MM.1S (cell line): ENCODE data around the gene JCAD.

Experiments used
- DNase-seq: peaks from one replicate; pipeline ENCODE4 v3.0.0-alpha.2; 2015
- H2AFZ ChIP-seq: fragments of 300-600 bp; sonication (generic); 2 replicates; pipeline ENCODE4 v1.6.0; 2016; ENCODE audit warnings: antibody characterized with exemption, low read length
- H3F3A ChIP-seq: fragments of 300-600 bp; sonication (generic); 2 replicates; pipeline ENCODE4 v1.6.1; 2016; ENCODE audit warnings: mild to moderate bottlenecking, antibody characterized with exemption, low read length, moderate library complexity, mixed read lengths; ENCODE audit not compliant: insufficient read depth
- H3K27ac ChIP-seq: fragments of 300-600 bp; sonication (generic); 2 replicates; pipeline ENCODE4 v1.5.1; 2016; ENCODE audit warnings: mild to moderate bottlenecking, low read length
- H3K27me3 ChIP-seq: fragments of 300-600 bp; sonication (generic); replicated peaks from 2 replicates; pipeline ENCODE4 v1.6.0; 2016; ENCODE audit warnings: low read length; ENCODE audit not compliant: insufficient read depth
- H3K36me3 ChIP-seq: fragments of 300-600 bp; sonication (generic); replicated peaks from 2 replicates; pipeline ENCODE4 v1.6.1; 2016; ENCODE audit warnings: mild to moderate bottlenecking, low read length, mixed read lengths; ENCODE audit not compliant: insufficient read depth
- H3K4me1 ChIP-seq: fragments of 300-600 bp; sonication (generic); 2 replicates; pipeline ENCODE4 v1.6.1; 2016; ENCODE audit warnings: low read length, mixed read lengths
- H3K4me2 ChIP-seq: fragments of 300-600 bp; sonication (generic); 2 replicates; pipeline ENCODE4 v1.6.0; 2016; ENCODE audit warnings: low read depth, low read length
- H3K4me3 ChIP-seq: fragments of 300-600 bp; sonication (generic); 2 replicates; pipeline ENCODE4 v1.5.1; 2016; ENCODE audit warnings: low read length, mixed read lengths
- H3K79me2 ChIP-seq: fragments of 300-600 bp; sonication (generic); 2 replicates; pipeline ENCODE4 v1.6.1; 2016; ENCODE audit warnings: mixed run types, low read length, mixed read lengths
- H3K9ac ChIP-seq: fragments of 300-600 bp; sonication (generic); 2 replicates; pipeline ENCODE4 v1.6.1; 2016; ENCODE audit warnings: low read length, mixed read lengths
- H3K9me2 ChIP-seq: fragments of 300-600 bp; sonication (generic); replicated peaks from 2 replicates; pipeline ENCODE4 v1.6.1; 2016; ENCODE audit warnings: mild to moderate bottlenecking, low read length, mixed read lengths; ENCODE audit not compliant: insufficient read depth
- H3K9me3 ChIP-seq: fragments of 300-600 bp; sonication (generic); replicated peaks from 2 replicates; pipeline ENCODE4 v1.6.1; 2016; ENCODE audit warnings: mild to moderate bottlenecking, low read length, mixed read lengths; ENCODE audit not compliant: insufficient read depth
- H4K20me1 ChIP-seq: fragments of 300-600 bp; sonication (generic); 2 replicates; pipeline ENCODE4 v1.6.1; 2016; ENCODE audit warnings: mild to moderate bottlenecking, low read length, moderate library complexity, mixed read lengths; ENCODE audit not compliant: insufficient read depth
- CTCF ChIP-seq: fragments of 300-600 bp; sonication (generic); IDR thresholded peaks from 2 replicates; pipeline ENCODE4 v1.5.1; 2016; ENCODE audit warnings: antibody characterized with exemption, low read length, mixed read lengths
- EZH2 ChIP-seq: fragments of 300-600 bp; sonication (generic); optimal IDR thresholded peaks from 2 replicates; pipeline ENCODE3; 2017; ENCODE audit warnings: low read depth, mild to moderate bottlenecking, antibody characterized with exemption, low read length, mixed read lengths
- EZH2phosphoT487 ChIP-seq: fragments of 300-600 bp; sonication (generic); IDR thresholded peaks from 2 replicates; pipeline ENCODE4 v1.6.1; 2018; ENCODE audit warnings: antibody characterized with exemption, low read length

The JCAD gene

GRCh38 chr10:30062090-30062489 is 2.7 kb upstream of the JCAD start:
- Histone ChIP-seq H3K27ac (no peak overlapping the region), H3K36me3 (no peaks in the 10 kb centered on the region), H2AFZ (no peak overlapping the region), H3K27me3 (no peaks in the 10 kb centered on the region), H3K9me2 (no peaks in the 10 kb centered on the region), H3K4me3 (no peak overlapping the region), H3F3A (no peaks in the 10 kb centered on the region), H3K4me1 (peaks cover 4% of the 10 kb centered on the region; the same call in 1 of the 2 replicates), H3K9me3 (no peaks in the 10 kb centered on the region), H3K9ac (no peak overlapping the region), H3K79me2 (no peaks in the 10 kb centered on the region), H4K20me1 (no peaks in the 10 kb centered on the region), H3K4me2 (no peak overlapping the region)
- TF ChIP-seq EZH2 (no peak), EZH2phosphoT487 (no peak), CTCF (no peak)
- no peak for DNase-seq

GRCh38 chr10:30058570-30059132 is 735 bp downstream of the JCAD start:
- Histone ChIP-seq H3K27me3 (no peaks in the 10 kb centered on the region), H3K9me2 (no peaks in the 10 kb centered on the region), H3K9me3 (no peaks in the 10 kb centered on the region), H3K27ac (no peak overlapping the region), H3K79me2 (no peaks in the 10 kb centered on the region), H3K4me1 (peaks cover 4% of the 10 kb centered on the region; the same call in 1 of the 2 replicates), H3K4me3 (no peak overlapping the region), H3F3A (no peaks in the 10 kb centered on the region), H3K4me2 (no peak overlapping the region), H2AFZ (no peak overlapping the region), H3K36me3 (no peaks in the 10 kb centered on the region), H4K20me1 (no peaks in the 10 kb centered on the region), H3K9ac (no peak overlapping the region)
- TF ChIP-seq EZH2 (no peak), CTCF (no peak), EZH2phosphoT487 (no peak)
- no peak for DNase-seq

- no peaks in the 10 kb centered on the region for H3K9me3 ChIP-seq
- no peaks in the 10 kb centered on the region for H3F3A ChIP-seq
- no peaks in the 10 kb centered on the region for H3K9me2 ChIP-seq
- no peaks in the 10 kb centered on the region for H3K79me2 ChIP-seq
- TF ChIP-seq EZH2phosphoT487, result no peak
- TF ChIP-seq EZH2, result no peak
- no peak for TF ChIP-seq CTCF
- no peaks in the 10 kb centered on the region for H3K27me3 ChIP-seq
- H3K9ac ChIP-seq, result no peak overlapping the region
- H2AFZ ChIP-seq, result no peak overlapping the region
- no peaks in the 10 kb centered on the region for H4K20me1 ChIP-seq
- no peak for DNase-seq
- no peak overlapping the region for H3K4me3 ChIP-seq
- H3K4me2 ChIP-seq, result no peak overlapping the region
- no peak overlapping the region for H3K27ac ChIP-seq
- no peaks in the 10 kb centered on the region for H3K36me3 ChIP-seq
- peaks cover 4% of the 10 kb centered on the region; the same call in 1 of the 2 replicates for H3K4me1 ChIP-seq
Observed at GRCh38 chr10:30057894-30058556, 1.4 kb downstream of the JCAD start.
